HepG2 (cell line): ENCODE data around the gene PITPNM2. TPM values are rescaled to one million over a fixed set of nuclear protein-coding genes. Genes with fewer than 3 reads are reported as not detected.

Experiments
- ATAC-seq: fragments of 200-7000 bp; cut with Tn5 transposase; 3 replicates; pipeline ENCODE4 v1.9.1; 2020; ENCODE audit warnings: mild to moderate bottlenecking, moderate library complexity
- BruUV-seq: library from RNA; stranded (reverse); fragments of 400-500 nt; replicated peaks from 2 replicates; lab custom pipeline; 2021; lab: Mats Ljungman, UMichigan
- CTCF ChIA-PET: fragments of 300-600 bp; formaldehyde crosslinking; extraction: SDS; loops from one replicate; lab custom pipeline; 2021; ENCODE audit warnings: low total read pairs, inconsistent platforms, low intra/inter-chr PET ratio; lab: Yijun Ruan, JAX
- POLR2A ChIA-PET: fragments of 350-600 bp; sonication (Branson Sonifier 250); formaldehyde crosslinking; loops from one replicate; lab custom pipeline; 2020; ENCODE audit warnings: antibody characterized with exemption, inconsistent platforms; lab: Yijun Ruan, JAX
- DNase-seq: peaks from one replicate; pipeline ENCODE4 v3.0.0-alpha.2; 2015; ENCODE audit warnings: low spot score
- FAIRE-seq: peaks from 3 replicates; lab custom pipeline; 2011; peaks lifted over from hg19 to GRCh38; lab: Jason Lieb, UNC
- H2AFZ ChIP-seq: one replicate; pipeline ENCODE4 v1.6.1; 2011; ENCODE audit warnings: low read length, inconsistent platforms
- H3K27ac ChIP-seq: fragments of 300-600 bp; 3 replicates; pipeline ENCODE4 v1.8.0; 2011; ENCODE audit warnings: mixed run types, mild to moderate bottlenecking, mixed read lengths, low read length, inconsistent platforms; ENCODE audit not compliant: insufficient read depth; ENCODE audit errors: extremely low read length
- H3K27me3 ChIP-seq, 2 experiments: fragments of 200-600 bp in 1 of 2; 2 replicates in 1 of 2; 3 replicates in 1 of 2; pipeline versions ENCODE4 v1.6.0 to v1.8.0; 2011; ENCODE audit warnings: low read length in 2 of 2, mild to moderate bottlenecking in 2 of 2, moderate library complexity in 2 of 2, inconsistent platforms in 1 of 2; ENCODE audit not compliant: insufficient read depth in 2 of 2, control insufficient read depth in 1 of 2
- H3K36me3 ChIP-seq, 2 experiments: fragments of 200-600 bp in 1 of 2; replicated peaks in 1 of 2; 2 replicates in 1 of 2; 3 replicates in 1 of 2; pipeline versions ENCODE4 v1.5.1 to v1.8.0; 2011; ENCODE audit warnings: low read length in 2 of 2, inconsistent platforms in 1 of 2; ENCODE audit not compliant: insufficient read depth in 2 of 2, control insufficient read depth in 1 of 2
- H3K4me1 ChIP-seq: 2 replicates; pipeline ENCODE4 v1.5.1; 2012; ENCODE audit warnings: low read length, inconsistent platforms; ENCODE audit not compliant: insufficient read depth
- H3K4me2 ChIP-seq: 2 replicates; pipeline ENCODE4 v1.6.0; 2011; ENCODE audit warnings: low read depth, low read length, inconsistent platforms
- H3K4me3 ChIP-seq, 3 experiments: fragments of 200-600 bp in 1 of 3; sonication (generic), shearing (Covaris generic) in 1 of 3; replicated peaks in 1 of 3; 2 replicates each; pipeline ENCODE4 v1.5.1; 2011 to 2016; ENCODE audit warnings: low read length in 3 of 3, inconsistent platforms in 2 of 3, low read depth in 2 of 3, mild to moderate bottlenecking in 2 of 3, control low read depth in 1 of 3, mixed read lengths in 1 of 3; ENCODE audit not compliant: insufficient read depth in 1 of 3
- H3K79me2 ChIP-seq: one replicate; pipeline ENCODE4 v1.6.1; 2011; ENCODE audit warnings: low read length, inconsistent platforms; ENCODE audit not compliant: insufficient read depth
- H3K9ac ChIP-seq: 2 replicates; pipeline ENCODE4 v1.6.0; 2011; ENCODE audit warnings: mild to moderate bottlenecking, low read depth, low read length, inconsistent platforms; ENCODE audit not compliant: insufficient read depth
- H3K9me3 ChIP-seq: 2 replicates; pipeline ENCODE4 v1.5.1; 2012; ENCODE audit warnings: mild to moderate bottlenecking, low read length
- H4K20me1 ChIP-seq: 2 replicates; pipeline ENCODE4 v1.6.0; 2011; ENCODE audit warnings: inconsistent platforms, mild to moderate bottlenecking, low read length, moderate library complexity; ENCODE audit not compliant: insufficient read depth
- FOXM1 ChIP-seq: sonication (generic); formaldehyde crosslinking; IDR thresholded peaks from 2 replicates; pipeline ENCODE4 v1.5.0; 2020; ENCODE audit warnings: missing genetic modification reagents
- MTF1 ChIP-seq: sonication (generic); formaldehyde crosslinking; IDR thresholded peaks from 2 replicates; pipeline ENCODE4 v1.5.0; 2020; ENCODE audit warnings: missing genetic modification reagents
- ZNF672 ChIP-seq: sonication (generic); formaldehyde crosslinking; IDR thresholded peaks from 2 replicates; pipeline ENCODE4 v1.8.1; 2022; ENCODE audit warnings: missing genetic modification reagents
- WGBS: methylation state at CpG from one replicate; pipeline ENCODE4 v1.1.6; 2017; ENCODE audit warnings: low lambda C conversion rate; 5-methylcytosine and 5-hydroxymethylcytosine counted together
- in situ Hi-C: cut with HindIII; loops from 2 replicates; pipeline ENCODE4 v1.10.0; 2017; ENCODE audit warnings: low pct_unique_long_range_greater_than_20kb; ENCODE audit not compliant: extremely low pct_ligation_motif_present
- intact Hi-C: fragments of 100-400 bp; cut with micrococcal nuclease; formaldehyde crosslinking; loops from one replicate; pipeline ENCODE4 v1.10.0; 2022; ENCODE audit not compliant: unreplicated experiment
- polyA plus RNA-seq, 8 experiments: library from polyadenylated mRNA; depleted of rRNA in 3 of 8; stranded (reverse) in 7 of 8; unstranded in 1 of 8; fragments of >200 nt; fragmentation: Illumina TruSeq in 4 of 8; extraction: Trizol in 4 of 8; gene quantifications; 2 replicates each; pipeline versions ENCODE4 v1.2.1 to v1.2.3, GENCODE V29; 2011 to 2016; ENCODE audit warnings: low read depth in 4 of 8, missing spikeins in 1 of 8, mixed read lengths in 1 of 8; ENCODE audit not compliant: insufficient read depth in 1 of 8
- total RNA-seq, 5 experiments: library from RNA; depleted of rRNA; stranded (reverse); fragments of >200 nt; fragmentation: Illumina TruSeq; extraction: Trizol; gene quantifications; 2 replicates each; pipeline ENCODE4 v1.2.3, GENCODE V29; 2016; ENCODE audit warnings: low read depth in 1 of 5
- TF ChIP-seq, protein P1 (sequence below): sonication (generic); formaldehyde crosslinking; IDR thresholded peaks from 2 replicates; pipeline ENCODE4 v1.8.1; 2023; ENCODE audit warnings: mild to moderate bottlenecking, moderate library complexity, missing genetic modification reagents
- TF ChIP-seq, protein P2 (sequence below): sonication (generic); formaldehyde crosslinking; IDR thresholded peaks from 2 replicates; pipeline ENCODE4 v1.5.1; 2020; ENCODE audit warnings: missing genetic modification reagents, mild to moderate bottlenecking, borderline replicate concordance
- TF ChIP-seq, protein P3 (sequence below): sonication (generic); formaldehyde crosslinking; IDR thresholded peaks from 2 replicates; pipeline ENCODE4 v1.4.0; 2020; ENCODE audit warnings: mild to moderate bottlenecking, low read depth, missing genetic modification reagents
- TF ChIP-seq, protein P4 (sequence below): sonication (generic); IDR thresholded peaks from 2 replicates; pipeline ENCODE4 v1.6.1; 2016; ENCODE audit warnings: low read depth, borderline replicate concordance

Gene PITPNM2
- total and polyA plus RNA-seq, 2 of the 13 experiments (the other 11 are each of a cell fraction or from before 2014, with no cell fraction given) = 4.2 to 5.3 TPM

DNA sequence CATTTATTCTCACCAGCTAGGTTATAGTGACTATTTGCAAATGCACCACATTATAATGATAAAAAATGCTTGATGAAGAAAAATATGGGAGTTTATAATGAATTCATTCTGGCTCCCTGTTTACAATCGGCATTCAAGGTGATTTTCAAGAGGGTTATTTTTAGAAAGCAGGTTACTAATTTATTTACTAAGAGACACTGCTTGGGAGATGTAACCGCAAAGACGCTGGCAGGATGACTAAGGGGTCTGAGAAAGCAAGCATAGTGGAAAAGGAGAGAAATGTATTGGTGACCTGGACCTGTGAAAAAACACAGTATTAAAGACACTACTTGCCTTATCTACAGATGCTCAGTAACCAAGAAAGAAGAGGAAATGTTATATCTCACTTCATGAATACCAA is 13.3 kb upstream of the PITPNM2 start:
- no peaks in the 10 kb centered on the region for H3K27me3 ChIP-seq
- no peak overlapping the region for H3K4me2 ChIP-seq
- CTCF ChIA-PET = no interaction called here
- H3K79me2 ChIP-seq = no peaks in the 10 kb centered on the region
- peaks cover 9 to 55% of the 10 kb centered on the region in 2 experiments for H3K36me3 ChIP-seq
- TF ChIP-seq FOXM1 (CRISPR knock-in tag) (no peak), MTF1 (CRISPR knock-in tag) (no peak), ZNF672 (CRISPR knock-in tag) (no peak)
- TF ChIP-seq, protein P1, sequence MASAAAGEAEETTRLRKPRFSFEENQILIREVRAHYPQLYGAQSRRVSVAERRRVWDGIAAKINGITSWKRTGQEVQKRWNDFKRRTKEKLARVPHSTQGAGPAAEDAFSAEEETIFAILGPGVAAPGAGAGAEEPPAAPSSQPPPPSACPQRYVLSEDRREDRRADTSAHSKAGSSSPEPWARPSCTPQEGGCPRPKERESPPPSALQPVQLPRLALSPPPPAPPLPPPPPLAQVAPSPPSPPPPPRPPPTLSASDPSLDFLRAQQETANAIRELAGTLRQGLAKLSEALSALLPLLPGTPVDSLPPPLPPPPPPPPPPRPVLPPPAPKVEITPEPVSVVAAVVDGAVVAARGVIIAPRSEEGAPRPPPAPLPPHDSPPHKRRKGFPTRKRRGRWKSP (CRISPR knock-in tag) = no peak
- TF ChIP-seq, protein P2, sequence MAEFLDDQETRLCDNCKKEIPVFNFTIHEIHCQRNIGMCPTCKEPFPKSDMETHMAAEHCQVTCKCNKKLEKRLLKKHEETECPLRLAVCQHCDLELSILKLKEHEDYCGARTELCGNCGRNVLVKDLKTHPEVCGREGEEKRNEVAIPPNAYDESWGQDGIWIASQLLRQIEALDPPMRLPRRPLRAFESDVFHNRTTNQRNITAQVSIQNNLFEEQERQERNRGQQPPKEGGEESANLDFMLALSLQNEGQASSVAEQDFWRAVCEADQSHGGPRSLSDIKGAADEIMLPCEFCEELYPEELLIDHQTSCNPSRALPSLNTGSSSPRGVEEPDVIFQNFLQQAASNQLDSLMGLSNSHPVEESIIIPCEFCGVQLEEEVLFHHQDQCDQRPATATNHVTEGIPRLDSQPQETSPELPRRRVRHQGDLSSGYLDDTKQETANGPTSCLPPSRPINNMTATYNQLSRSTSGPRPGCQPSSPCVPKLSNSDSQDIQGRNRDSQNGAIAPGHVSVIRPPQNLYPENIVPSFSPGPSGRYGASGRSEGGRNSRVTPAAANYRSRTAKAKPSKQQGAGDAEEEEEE (CRISPR knock-in tag) = no peak
- TF ChIP-seq, all 625 proteins: peak for 0
- POLR2A ChIA-PET = interaction anchor here (1.5 kb wide), 1 partner anchor 68 kb away, joined by 9 read pairs; the partner anchor contains the start of genes MPHOSPH9 and MTRFR
- Histone ChIP-seq H3K4me3 (no peak overlapping the region), H2AFZ (no peak overlapping the region), H3K4me1 (peaks cover 42% of the 10 kb centered on the region), H4K20me1 (no peaks in the 10 kb centered on the region), H3K9me3 (no peaks in the 10 kb centered on the region), H3K9ac (no peak overlapping the region), H3K27ac (no peak overlapping the region)
- intact Hi-C loops = no loop called here
- no TSS peak for BruUV-seq
- DNase-seq (no peak), FAIRE-seq (no peak), ATAC-seq (no peak)
- in situ Hi-C loops = no loop called here
- 98% methylated on average over 3 of the region's 3 CpGs for WGBS

DNA sequence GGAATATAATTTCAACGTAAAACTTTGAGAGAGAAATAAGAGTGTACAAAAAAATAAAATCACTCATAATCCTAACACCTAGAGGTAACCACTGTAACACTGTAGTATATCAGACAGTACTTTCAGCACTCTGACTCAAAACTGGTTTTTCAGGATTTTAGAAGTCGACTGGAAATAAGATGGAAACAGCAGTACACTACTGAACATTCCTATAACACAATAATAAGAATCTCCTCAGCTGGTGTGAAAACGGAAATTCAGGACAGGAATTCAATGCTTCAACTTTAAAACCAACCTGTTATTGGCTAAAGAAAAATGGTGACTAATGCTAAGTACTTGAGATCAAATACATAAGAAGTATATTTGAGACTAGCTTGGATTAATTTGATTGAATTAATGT is 12.3 kb upstream of the PITPNM2 start:
- no peak for ATAC-seq
- no peak overlapping the region for H3K4me3 ChIP-seq
- ChIA-PET CTCF (no interaction called here), POLR2A (no interaction called here)
- H3K27ac ChIP-seq = no peak overlapping the region
- H3K9ac ChIP-seq = no peak overlapping the region
- TF ChIP-seq, protein P3, sequence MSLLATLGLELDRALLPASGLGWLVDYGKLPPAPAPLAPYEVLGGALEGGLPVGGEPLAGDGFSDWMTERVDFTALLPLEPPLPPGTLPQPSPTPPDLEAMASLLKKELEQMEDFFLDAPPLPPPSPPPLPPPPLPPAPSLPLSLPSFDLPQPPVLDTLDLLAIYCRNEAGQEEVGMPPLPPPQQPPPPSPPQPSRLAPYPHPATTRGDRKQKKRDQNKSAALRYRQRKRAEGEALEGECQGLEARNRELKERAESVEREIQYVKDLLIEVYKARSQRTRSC (CRISPR knock-in tag) = no peak
- TF ChIP-seq, protein P4, sequence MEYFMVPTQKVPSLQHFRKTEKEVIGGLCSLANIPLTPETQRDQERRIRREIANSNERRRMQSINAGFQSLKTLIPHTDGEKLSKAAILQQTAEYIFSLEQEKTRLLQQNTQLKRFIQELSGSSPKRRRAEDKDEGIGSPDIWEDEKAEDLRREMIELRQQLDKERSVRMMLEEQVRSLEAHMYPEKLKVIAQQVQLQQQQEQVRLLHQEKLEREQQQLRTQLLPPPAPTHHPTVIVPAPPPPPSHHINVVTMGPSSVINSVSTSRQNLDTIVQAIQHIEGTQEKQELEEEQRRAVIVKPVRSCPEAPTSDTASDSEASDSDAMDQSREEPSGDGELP = no peak
- H3K4me2 ChIP-seq = no peak overlapping the region
- FAIRE-seq = no peak
- no peaks in the 10 kb centered on the region for H3K79me2 ChIP-seq
- in situ Hi-C loops = no loop called here
- no peak overlapping the region for H2AFZ ChIP-seq
- H3K27me3 ChIP-seq = no peaks in the 10 kb centered on the region
- no peaks in the 10 kb centered on the region for H4K20me1 ChIP-seq
- no peak for DNase-seq
- BruUV-seq = no TSS peak
- WGBS = 98% methylated on average over 3 of the region's 3 CpGs
- intact Hi-C loops = no loop called here
- no peaks in the 10 kb centered on the region for H3K9me3 ChIP-seq
- H3K36me3 ChIP-seq = peaks cover 9 to 55% of the 10 kb centered on the region in 2 experiments
- H3K4me1 ChIP-seq = peaks cover 38% of the 10 kb centered on the region
